H1 (cell line): ENCODE data around the gene SYTL2. TPM values are rescaled to one million over a fixed set of nuclear protein-coding genes. Genes with fewer than 3 reads are reported as not detected.
A peak's percentile ranks its signal among the peaks of the same experiment; 100 is the strongest.
"Not testable (repeated sequence)": the region's sequence is repeated elsewhere in the genome, so short reads cannot be mapped to it uniquely, and the experiment has no call there.

ENCODE experiments used
- CTCF ChIA-PET: fragments of 300-600 bp; sonication (Branson Sonifier 250); formaldehyde crosslinking; loops from one replicate; lab custom pipeline; 2021; ENCODE audit not compliant: partially characterized antibody; lab: Charles Lee
- POLR2A ChIA-PET: fragments of 300-600 bp; sonication (Branson Sonifier 250); formaldehyde crosslinking; loops from one replicate; lab custom pipeline; 2021; ENCODE audit warnings: inconsistent platforms; ENCODE audit not compliant: partially characterized antibody; lab: Charles Lee
- DNase-seq, 2 experiments: peaks; one replicate each; pipeline versions ENCODE4 v3.0.0 to v3.0.0-alpha.2; 2010 to 2022; ENCODE audit warnings: low spot score in 2 of 2, low read depth in 1 of 2, mixed read lengths in 1 of 2
- FAIRE-seq: peaks from 2 replicates; lab custom pipeline; 2011; peaks lifted over from hg19 to GRCh38; lab: Jason Lieb, UNC
- H2AFZ ChIP-seq: 2 replicates; pipeline ENCODE4 v1.8.1; 2012; ENCODE audit warnings: low read length, inconsistent platforms
- H2AK5ac ChIP-seq: 2 replicates; pipeline ENCODE4 v1.6.1; 2013; ENCODE audit warnings: low read depth, low read length
- H2BK120ac ChIP-seq: replicated peaks from 2 replicates; pipeline ENCODE3; 2013; ENCODE audit warnings: low read depth, low read length, inconsistent platforms
- H2BK12ac ChIP-seq: 2 replicates; pipeline ENCODE4 v1.6.1; 2013; ENCODE audit warnings: low read depth, low read length
- H2BK15ac ChIP-seq: 2 replicates; pipeline ENCODE4 v1.6.1; 2013; ENCODE audit warnings: low read length
- H2BK20ac ChIP-seq: 2 replicates; pipeline ENCODE4 v1.6.1; 2013; ENCODE audit warnings: low read length
- H2BK5ac ChIP-seq: 2 replicates; pipeline ENCODE4 v1.6.1; 2013; ENCODE audit warnings: low read depth, low read length
- H3K14ac ChIP-seq: 2 replicates; pipeline ENCODE4 v1.6.1; 2013; ENCODE audit warnings: inconsistent platforms; ENCODE audit not compliant: insufficient read length
- H3K18ac ChIP-seq: 2 replicates; pipeline ENCODE4 v1.6.1; 2013; ENCODE audit warnings: low read length; ENCODE audit errors: extremely low read depth
- H3K23ac ChIP-seq: 2 replicates; pipeline ENCODE4 v1.6.1; 2013; ENCODE audit warnings: inconsistent platforms; ENCODE audit not compliant: insufficient read length
- H3K23me2 ChIP-seq: 2 replicates; pipeline ENCODE4 v1.6.1; 2013; ENCODE audit warnings: low read depth, low read length
- H3K27ac ChIP-seq: 2 replicates; pipeline ENCODE4 v1.6.1; 2011; ENCODE audit warnings: low read depth, low read length, inconsistent platforms
- H3K27me3 ChIP-seq, 4 experiments: replicated peaks in 1 of 4; 1 replicate in 1 of 4; 2 replicates in 3 of 4; pipeline versions ENCODE4 v1.6.1 to v1.8.1; 2011 to 2013; ENCODE audit warnings: low read length in 3 of 4, mild to moderate bottlenecking in 3 of 4, inconsistent platforms in 2 of 4, mixed read lengths in 2 of 4, moderate library complexity in 1 of 4; ENCODE audit not compliant: control insufficient read depth in 3 of 4, insufficient read depth in 3 of 4; ENCODE audit errors: extremely low read depth in 1 of 4
- H3K36me3 ChIP-seq, 4 experiments: 2 replicates each; pipeline versions ENCODE4 v1.6.1 to v1.8.1; 2011 to 2013; ENCODE audit warnings: mild to moderate bottlenecking in 4 of 4, low read length in 3 of 4, moderate library complexity in 2 of 4, control low read depth in 1 of 4, inconsistent platforms in 1 of 4; ENCODE audit not compliant: insufficient read depth in 4 of 4, control insufficient read depth in 2 of 4
- H3K4ac ChIP-seq: replicated peaks from 2 replicates; pipeline ENCODE3; 2013; ENCODE audit warnings: low read length, low read depth, mixed read lengths, inconsistent platforms; ENCODE audit not compliant: insufficient read length
- H3K4me1 ChIP-seq, 4 experiments: replicated peaks in 1 of 4; 1 replicate in 1 of 4; 2 replicates in 3 of 4; pipeline versions ENCODE4 v1.6.1 to v1.8.1; 2011 to 2013; ENCODE audit warnings: low read length in 3 of 4, inconsistent platforms in 2 of 4, mixed read lengths in 1 of 4; ENCODE audit not compliant: insufficient read depth in 4 of 4, control insufficient read depth in 3 of 4
- H3K4me2 ChIP-seq, 2 experiments: 2 replicates each; pipeline versions ENCODE4 v1.6.1 to v1.8.1; 2011 to 2013; ENCODE audit warnings: low read depth in 2 of 2, low read length in 2 of 2, control low read depth in 1 of 2, inconsistent platforms in 1 of 2, mild to moderate bottlenecking in 1 of 2; ENCODE audit not compliant: insufficient read depth in 1 of 2
- H3K4me3 ChIP-seq, 4 experiments: fragments of 200-600, 300-600 bp in 1 of 4; sonication (generic), shearing (Covaris generic), sonication (Bioruptor Twin) in 1 of 4; 2 replicates each; pipeline versions ENCODE4 v1.5.1 to v1.8.1; 2011 to 2016; ENCODE audit warnings: low read length in 4 of 4, low read depth in 3 of 4, control low read depth in 2 of 4, inconsistent platforms in 2 of 4, mild to moderate bottlenecking in 2 of 4, mixed read lengths in 1 of 4, moderate library complexity in 1 of 4; ENCODE audit not compliant: insufficient read depth in 2 of 4; ENCODE audit errors: extremely low read depth in 1 of 4
- H3K56ac ChIP-seq: replicated peaks from 2 replicates; pipeline ENCODE3; 2013; ENCODE audit warnings: low read depth, mild to moderate bottlenecking, mixed read lengths, low read length, inconsistent platforms; ENCODE audit not compliant: insufficient read length
- H3K79me1 ChIP-seq: 2 replicates; pipeline ENCODE4 v1.6.1; 2013; ENCODE audit warnings: low read depth, low read length, control low read depth
- H3K79me2 ChIP-seq, 2 experiments: 2 replicates each; pipeline versions ENCODE4 v1.6.1 to v1.8.1; 2012 to 2013; ENCODE audit warnings: low read length in 2 of 2, mild to moderate bottlenecking in 2 of 2, inconsistent platforms in 1 of 2; ENCODE audit not compliant: insufficient read depth in 2 of 2, control insufficient read depth in 1 of 2
- H3K9ac ChIP-seq, 4 experiments: replicated peaks in 1 of 4; 1 replicate in 1 of 4; 2 replicates in 3 of 4; pipeline versions ENCODE4 v1.6.1 to v1.8.1; 2011 to 2013; ENCODE audit warnings: low read depth in 3 of 4, low read length in 3 of 4, control low read depth in 2 of 4, mild to moderate bottlenecking in 2 of 4, moderate library complexity in 2 of 4, inconsistent platforms in 1 of 4; ENCODE audit errors: extremely low read depth in 1 of 4
- H3K9me3 ChIP-seq, 2 experiments: 2 replicates each; pipeline versions ENCODE4 v1.6.1 to v1.8.1; 2012 to 2013; ENCODE audit warnings: mild to moderate bottlenecking in 2 of 2, moderate library complexity in 2 of 2, control low read depth in 1 of 2, inconsistent platforms in 1 of 2, low read depth in 1 of 2, low read length in 1 of 2, mixed read lengths in 1 of 2; ENCODE audit not compliant: insufficient read depth in 2 of 2
- H4K20me1 ChIP-seq, 2 experiments: replicated peaks in 1 of 2; 2 replicates each; pipeline versions ENCODE3 to v1.8.1; 2011 to 2013; ENCODE audit warnings: inconsistent platforms in 2 of 2, low read length in 2 of 2, mild to moderate bottlenecking in 1 of 2; ENCODE audit not compliant: insufficient read depth in 2 of 2, control insufficient read depth in 1 of 2
- H4K5ac ChIP-seq: 2 replicates; pipeline ENCODE4 v1.6.1; 2013; ENCODE audit warnings: low read length, low read depth, mixed read lengths, inconsistent platforms; ENCODE audit not compliant: insufficient read length
- H4K8ac ChIP-seq: 2 replicates; pipeline ENCODE4 v1.8.0; 2013; ENCODE audit warnings: mild to moderate bottlenecking, moderate library complexity, low read length, inconsistent platforms; ENCODE audit not compliant: insufficient read depth; ENCODE audit errors: extremely low read depth
- H4K91ac ChIP-seq: replicated peaks from 2 replicates; pipeline ENCODE3; 2013; ENCODE audit warnings: low read length, mixed read lengths, inconsistent platforms; ENCODE audit not compliant: insufficient read length
- JUN ChIP-seq: IDR thresholded peaks from 2 replicates; pipeline ENCODE4 v1.6.1; 2011; ENCODE audit warnings: low read depth, mild to moderate bottlenecking, improper control_type of control experiment, low read length
- RBBP5 ChIP-seq: IDR thresholded peaks from 2 replicates; pipeline ENCODE4 v1.7.1; 2012; ENCODE audit warnings: low read depth, mild to moderate bottlenecking, inconsistent platforms, low read length, moderate library complexity, borderline replicate concordance
- SAP30 ChIP-seq: fragments of 300-600 bp; sonication (generic); IDR thresholded peaks from 2 replicates; pipeline ENCODE4 v1.7.1; 2012; ENCODE audit warnings: low read length, moderate library complexity, mild to moderate bottlenecking, inconsistent platforms; ENCODE audit not compliant: insufficient read depth, insufficient replicate concordance
- TAF7 ChIP-seq: optimal IDR thresholded peaks from 2 replicates; pipeline ENCODE3; 2011; ENCODE audit warnings: low read depth, mild to moderate bottlenecking, inconsistent platforms, low read length, moderate library complexity, borderline replicate concordance
- polyA plus RNA-seq, 7 experiments: library from polyadenylated mRNA; depleted of rRNA in 3 of 7; stranded (reverse) in 5 of 7; unstranded in 2 of 7; fragments of >200 nt in 5 of 7; fragments of 200-250 nt in 2 of 7; gene quantifications; 1 replicate in 5 of 7; 2 replicates in 1 of 7; 4 replicates in 1 of 7; pipeline versions ENCODE4 v1.2.1 to v1.2.3, GENCODE V29; 2011 to 2013; ENCODE audit warnings: missing spikeins in 2 of 7, mixed read lengths in 2 of 7
- total RNA-seq: library from RNA; stranded (reverse); fragmentation: NEBNext Ultra II Directional; extraction: Animal tissue kit (Norgen Biotek cat#: 25700); gene quantifications from 2 replicates; pipeline ENCODE4 v1.2.1, GENCODE V29; 2021
- TF ChIP-seq, protein P1 (sequence below): IDR thresholded peaks from 2 replicates; pipeline ENCODE4 v1.6.1; 2011; ENCODE audit warnings: low read depth, mild to moderate bottlenecking, low read length; ENCODE audit not compliant: insufficient read depth
- TF ChIP-seq, protein P2 (sequence below): IDR thresholded peaks from 2 replicates; pipeline ENCODE4 v1.6.1; 2012; ENCODE audit warnings: inconsistent platforms

The SYTL2 gene
- total and polyA plus RNA-seq, 2 of the 8 experiments (the other 6 are each of a cell fraction or from before 2014, with no cell fraction given), result 1.3 to 9.1 TPM

- TF ChIP-seq, protein P1, sequence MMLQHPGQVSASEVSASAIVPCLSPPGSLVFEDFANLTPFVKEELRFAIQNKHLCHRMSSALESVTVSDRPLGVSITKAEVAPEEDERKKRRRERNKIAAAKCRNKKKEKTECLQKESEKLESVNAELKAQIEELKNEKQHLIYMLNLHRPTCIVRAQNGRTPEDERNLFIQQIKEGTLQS, result no peak
- no peak for TF ChIP-seq JUN
- TF ChIP-seq, protein P2, sequence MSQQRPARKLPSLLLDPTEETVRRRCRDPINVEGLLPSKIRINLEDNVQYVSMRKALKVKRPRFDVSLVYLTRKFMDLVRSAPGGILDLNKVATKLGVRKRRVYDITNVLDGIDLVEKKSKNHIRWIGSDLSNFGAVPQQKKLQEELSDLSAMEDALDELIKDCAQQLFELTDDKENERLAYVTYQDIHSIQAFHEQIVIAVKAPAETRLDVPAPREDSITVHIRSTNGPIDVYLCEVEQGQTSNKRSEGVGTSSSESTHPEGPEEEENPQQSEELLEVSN, result peak; percentile 81
- TF ChIP-seq TAF7, result no peak
- TF ChIP-seq SAP30, result no peak
- TF ChIP-seq RBBP5, result peak; percentile 95
Measured at GRCh38 chr11:85810871-85811611, at the start of gene SYTL2 (continued).

GRCh38 chr11:85859541-85859940, 48.6 kb upstream of the SYTL2 start:
- DNase-seq, H3K79me2 ChIP-seq, H3K9me3 ChIP-seq, H3K4ac ChIP-seq, H4K20me1 ChIP-seq, H2AFZ ChIP-seq, H3K27me3 ChIP-seq, H2AK5ac ChIP-seq, H2BK120ac ChIP-seq, H2BK20ac ChIP-seq, H3K23me2 ChIP-seq, H3K79me1 ChIP-seq, FAIRE-seq, H3K18ac ChIP-seq, POLR2A ChIA-PET, H4K91ac ChIP-seq, H3K23ac ChIP-seq, H2BK5ac ChIP-seq, H3K14ac ChIP-seq, H3K4me2 ChIP-seq, H3K4me1 ChIP-seq, H4K5ac ChIP-seq, CTCF ChIA-PET, H4K8ac ChIP-seq, H3K27ac ChIP-seq, H3K56ac ChIP-seq, H3K4me3 ChIP-seq, H3K36me3 ChIP-seq, H3K9ac ChIP-seq, H2BK12ac ChIP-seq, H2BK15ac ChIP-seq: not testable (repeated sequence)
